Chondrocyte (in vitro differentiated cells): ENCODE results near the gene HPCAL4. TPM values are rescaled to one million over a fixed set of nuclear protein-coding genes. Genes with fewer than 3 reads are reported as not detected.

ENCODE experiments used
- DNase-seq: peaks from one replicate; pipeline ENCODE4 v3.0.0; 2021; ENCODE audit warnings: mixed read lengths, low spot score
- H3K27ac Mint-ChIP-seq: one replicate; pipeline ENCODE4 v1.8.0; 2021; ENCODE audit warnings: mild to moderate bottlenecking, moderate library complexity, mixed read lengths; ENCODE audit not compliant: unreplicated experiment
- H3K27me3 Mint-ChIP-seq: 2 replicates; pipeline ENCODE4 v1.8.0; 2021; ENCODE audit warnings: low read depth, mixed read lengths
- H3K36me3 Mint-ChIP-seq: 2 replicates; pipeline ENCODE4 v1.8.0; 2021; ENCODE audit warnings: low read depth, mixed read lengths
- H3K4me1 Mint-ChIP-seq: 2 replicates; pipeline ENCODE4 v1.8.0; 2021; ENCODE audit warnings: low read depth, mild to moderate bottlenecking, mixed read lengths
- H3K4me3 Mint-ChIP-seq: one replicate; pipeline ENCODE4 v1.8.0; 2021; ENCODE audit warnings: mild to moderate bottlenecking, moderate library complexity, mixed read lengths; ENCODE audit not compliant: unreplicated experiment
- H3K9me3 Mint-ChIP-seq: 2 replicates; pipeline ENCODE4 v1.8.0; 2021; ENCODE audit warnings: low read depth, mixed read lengths
- CTCF ChIP-seq: fragments of 200-600 bp; sonication (generic); IDR thresholded peaks from 2 replicates; pipeline ENCODE4 v1.5.0; 2021; ENCODE audit warnings: antibody characterized with exemption, mild to moderate bottlenecking, moderate library complexity
- total RNA-seq: library from RNA; stranded (reverse); gene quantifications from 3 replicates; pipeline ENCODE4 v1.2.1, GENCODE V29; 2021

HPCAL4 gene
- total RNA-seq, 1 donor from 2014 or later, result not detected

GRCh38 chr1:39655578-39656268 lies 35.5 kb downstream of the HPCAL4 start:
- H3K9me3 Mint-ChIP-seq, result no peaks in the 10 kb centered on the region
- no peak for TF ChIP-seq CTCF
- no peak overlapping the region for H3K27ac Mint-ChIP-seq
- H3K27me3 Mint-ChIP-seq, result peaks cover 8% of the 10 kb centered on the region
- peaks cover 29% of the 10 kb centered on the region for H3K4me1 Mint-ChIP-seq
- no peak for DNase-seq
- H3K4me3 Mint-ChIP-seq, result no peak overlapping the region
- H3K36me3 Mint-ChIP-seq, result no peaks in the 10 kb centered on the region

GRCh38 chr1:39654291-39654690 lies 36.9 kb downstream of the HPCAL4 start:
- no peak for DNase-seq
- no peak overlapping the region for H3K4me3 Mint-ChIP-seq
- H3K27ac Mint-ChIP-seq, result no peak overlapping the region
- H3K9me3 Mint-ChIP-seq, result no peaks in the 10 kb centered on the region
- peaks cover 29% of the 10 kb centered on the region for H3K4me1 Mint-ChIP-seq
- TF ChIP-seq CTCF, result no peak
- H3K27me3 Mint-ChIP-seq, result peaks cover 6% of the 10 kb centered on the region
- H3K36me3 Mint-ChIP-seq, result no peaks in the 10 kb centered on the region

- peak; percentile 97 for TF ChIP-seq CTCF
- Mint-ChIP-seq H3K27ac (no peak overlapping the region), H3K27me3 (peaks cover 6% of the 10 kb centered on the region)
Observed at GRCh38 chr1:39653546-39654031, 37.6 kb downstream of the HPCAL4 start.

GRCh38 chr1:39652554-39652953 lies 38.7 kb downstream of the HPCAL4 start:
- H3K36me3 Mint-ChIP-seq, result no peaks in the 10 kb centered on the region
- DNase-seq, result no peak
- no peaks in the 10 kb centered on the region for H3K9me3 Mint-ChIP-seq
- peak overlapping the region; percentile 80 for H3K27ac Mint-ChIP-seq
- peaks cover 36% of the 10 kb centered on the region for H3K4me1 Mint-ChIP-seq
- H3K27me3 Mint-ChIP-seq, result peaks cover 6% of the 10 kb centered on the region
- no peak for TF ChIP-seq CTCF
- no peak overlapping the region for H3K4me3 Mint-ChIP-seq

More at GRCh38 chr1:39653546-39654031, 37.6 kb downstream of the HPCAL4 start:
- H3K36me3 Mint-ChIP-seq, result no peaks in the 10 kb centered on the region
- no peak for DNase-seq
- no peaks in the 10 kb centered on the region for H3K9me3 Mint-ChIP-seq
- H3K4me3 Mint-ChIP-seq, result no peak overlapping the region
- peaks cover 30% of the 10 kb centered on the region for H3K4me1 Mint-ChIP-seq

GRCh38 chr1:39652105-39652504 lies 39.1 kb downstream of the HPCAL4 start:
- Mint-ChIP-seq H3K4me1 (peaks cover 38% of the 10 kb centered on the region), H3K36me3 (no peaks in the 10 kb centered on the region), H3K4me3 (no peak overlapping the region), H3K27ac (peak overlapping the region; percentile 80), H3K27me3 (peaks cover 3% of the 10 kb centered on the region), H3K9me3 (no peaks in the 10 kb centered on the region)
- DNase-seq, result no peak
- no peak for TF ChIP-seq CTCF
